SHP77 (cell line): ENCODE measurements around the gene INSIG1.

Source experiments
- DNase-seq, 2 experiments: peaks; one replicate each; lab custom pipeline; 2025; lab: John Stamatoyannopoulos, UW

Gene INSIG1

DNA sequence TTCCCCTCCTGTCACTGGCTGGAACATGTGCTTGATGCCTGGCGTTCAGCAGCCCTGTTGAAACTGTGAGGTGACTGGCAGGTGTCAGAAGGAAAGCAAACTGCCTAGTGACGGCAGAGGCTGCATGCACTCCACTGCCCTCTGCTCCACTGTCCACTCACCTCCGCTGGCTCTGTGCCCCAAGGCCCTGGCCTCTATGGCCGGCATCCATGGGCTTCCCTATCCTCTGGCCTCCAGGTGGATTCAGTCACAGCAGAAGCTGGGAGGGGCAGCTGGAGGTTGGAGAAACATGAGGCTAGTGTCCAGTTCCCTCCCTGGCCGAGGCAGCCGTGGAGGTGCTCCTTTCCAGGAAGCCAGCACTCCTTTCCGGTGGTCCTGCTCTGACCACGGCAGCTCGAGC, 31.2 kb upstream of the INSIG1 start:
- no peak for DNase-seq

DNA sequence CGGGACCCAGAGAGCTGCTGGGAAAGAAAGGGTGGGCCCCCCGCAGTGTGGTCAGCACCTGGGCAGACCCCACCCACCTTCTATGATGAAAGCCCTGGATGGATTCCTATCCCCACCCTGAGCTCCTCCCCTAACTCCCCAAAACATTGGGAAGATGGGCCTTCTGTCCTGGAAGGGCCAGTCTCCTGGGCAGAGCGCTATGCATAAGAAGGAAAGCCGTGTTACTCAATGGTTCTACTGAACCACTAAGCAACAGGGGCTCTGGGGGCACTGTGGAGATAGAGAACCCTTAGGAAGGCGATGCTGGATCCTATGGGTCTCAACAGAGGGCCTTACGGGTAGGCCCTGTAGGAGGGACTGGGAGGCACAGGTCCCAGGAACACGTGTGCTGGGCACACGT, 30.7 kb upstream of the INSIG1 start:
- DNase-seq = no peak

DNA sequence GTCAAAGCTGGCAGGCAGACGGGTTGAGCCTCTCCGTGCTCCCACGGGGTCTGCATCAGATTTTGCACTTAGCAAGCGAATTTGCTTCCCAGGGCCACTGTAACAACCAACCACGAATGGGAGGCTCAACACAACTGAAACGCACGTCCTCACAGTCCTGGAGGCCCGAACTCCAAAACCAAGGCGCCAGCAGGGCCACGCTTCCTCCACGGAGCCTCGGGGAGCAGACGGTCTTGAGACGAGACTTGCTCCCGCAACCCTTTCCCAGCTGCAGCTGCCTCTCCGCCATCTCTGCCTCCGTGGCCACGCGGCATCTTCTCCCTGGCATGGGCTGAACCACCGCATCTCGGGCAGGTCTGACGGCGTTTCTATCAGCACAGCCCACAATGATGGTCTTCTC, 30.2 kb upstream of the INSIG1 start:
- no peak for DNase-seq

DNA sequence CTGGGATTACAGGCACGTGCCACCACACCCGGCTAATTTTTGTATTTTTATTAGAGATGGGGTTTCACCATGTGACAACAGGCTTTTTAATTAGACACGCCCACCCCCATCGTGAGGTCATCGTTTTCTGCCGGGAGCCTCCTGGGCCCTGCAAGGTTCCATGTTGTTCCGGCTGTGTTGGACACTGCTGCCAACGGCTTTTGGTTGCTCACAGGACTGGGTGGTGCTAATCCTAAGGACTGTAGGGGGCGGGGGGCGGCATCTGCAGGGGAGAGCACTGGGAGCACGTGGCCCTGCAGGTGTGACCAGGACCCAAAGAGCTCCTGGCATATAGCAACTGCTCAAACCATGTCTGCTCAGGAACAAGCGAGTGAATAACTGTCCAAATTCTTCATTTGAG, 29.5 kb upstream of the INSIG1 start:
- DNase-seq = no peak

DNA sequence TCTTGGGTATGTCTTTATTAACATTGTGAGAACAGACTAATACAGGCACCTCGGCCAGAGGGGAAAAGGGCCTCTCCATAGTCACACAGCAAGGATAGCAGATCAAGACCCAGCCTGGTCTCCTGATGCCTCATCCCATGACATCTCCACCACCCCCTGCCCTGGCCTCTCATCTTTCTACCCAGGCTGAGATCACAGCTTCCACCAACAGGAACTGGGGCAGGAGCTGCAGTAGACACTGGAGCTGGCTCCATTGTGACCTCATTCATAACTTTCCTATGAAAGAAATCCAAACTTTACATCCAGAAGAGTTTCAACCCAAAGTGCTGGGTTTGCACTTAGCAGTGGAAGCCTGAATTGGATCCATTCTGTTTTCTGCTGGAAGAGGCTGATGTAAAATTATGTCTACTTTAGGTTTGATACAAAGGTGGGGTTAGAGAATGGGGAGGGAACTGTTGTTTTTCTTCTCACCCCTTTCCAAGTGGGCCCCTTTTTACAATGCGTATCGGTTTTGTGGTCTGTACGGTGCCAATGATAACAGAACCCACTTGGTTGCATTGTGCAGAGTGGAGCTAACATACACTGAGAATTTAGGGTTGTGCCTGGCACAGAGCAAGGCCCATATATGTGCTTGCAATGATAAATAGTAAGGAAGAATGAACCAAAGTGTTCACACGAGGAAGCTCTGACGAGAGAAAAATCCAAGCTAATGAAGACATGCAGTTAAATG, 28.6 kb upstream of the INSIG1 start:
- no peak for DNase-seq

DNA sequence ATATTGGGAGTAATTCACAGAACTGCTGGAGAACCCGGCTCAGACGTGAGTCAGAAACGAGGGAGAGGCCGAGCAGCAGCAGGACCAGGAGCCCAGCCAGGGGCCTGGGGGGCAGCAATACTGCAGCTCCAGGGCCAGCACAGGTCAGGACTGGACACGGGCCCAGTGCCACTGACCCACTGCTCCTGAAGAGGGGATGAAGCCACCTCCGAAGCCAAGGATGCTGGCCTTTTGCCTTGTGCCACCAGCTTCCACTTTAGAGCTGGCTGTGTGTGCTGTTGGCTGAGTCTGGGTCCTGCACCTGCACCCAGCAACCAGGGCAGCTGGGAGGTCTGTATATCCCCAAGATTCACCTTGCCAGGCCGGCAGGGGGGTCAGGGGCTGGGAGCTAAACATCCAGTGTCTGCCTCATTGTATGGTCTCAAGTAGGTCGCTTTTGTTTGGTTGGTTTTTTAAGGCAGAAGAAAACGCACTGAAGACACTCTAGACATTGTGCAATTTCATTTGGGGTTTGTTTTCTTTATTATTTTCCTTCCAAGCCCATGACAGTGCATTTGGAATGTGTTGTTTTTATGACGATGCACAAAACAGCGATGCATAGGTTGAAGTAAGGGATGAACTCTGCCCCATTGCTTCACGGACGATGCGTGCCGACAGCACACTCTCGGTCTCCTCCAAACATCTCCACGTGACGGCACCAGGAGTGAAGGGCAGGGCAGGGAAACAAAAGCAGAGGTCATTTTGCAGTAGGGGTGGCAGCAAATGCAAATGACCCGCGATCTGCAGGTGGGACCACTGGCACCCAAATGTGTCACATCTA, 27.7 kb upstream of the INSIG1 start:
- DNase-seq = no peak

DNA sequence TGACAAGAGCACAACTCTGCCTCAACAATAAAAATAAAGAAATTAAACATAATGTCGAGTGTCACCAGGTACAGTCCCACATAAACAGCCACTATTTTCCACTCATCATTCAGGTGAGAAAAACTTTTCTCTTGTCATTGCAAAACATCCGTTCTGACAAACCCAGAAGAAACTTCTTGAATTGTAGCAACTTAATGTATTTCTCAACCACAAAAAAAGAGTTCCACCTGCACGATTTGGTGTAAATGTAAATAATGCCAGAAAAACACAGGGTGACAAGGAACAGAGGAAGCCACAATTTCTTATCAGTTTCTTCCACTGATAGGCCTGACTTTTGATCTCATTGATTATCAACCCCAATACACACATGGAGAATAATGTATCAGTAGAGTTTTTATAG, 26.8 kb upstream of the INSIG1 start:
- DNase-seq = no peak

DNA sequence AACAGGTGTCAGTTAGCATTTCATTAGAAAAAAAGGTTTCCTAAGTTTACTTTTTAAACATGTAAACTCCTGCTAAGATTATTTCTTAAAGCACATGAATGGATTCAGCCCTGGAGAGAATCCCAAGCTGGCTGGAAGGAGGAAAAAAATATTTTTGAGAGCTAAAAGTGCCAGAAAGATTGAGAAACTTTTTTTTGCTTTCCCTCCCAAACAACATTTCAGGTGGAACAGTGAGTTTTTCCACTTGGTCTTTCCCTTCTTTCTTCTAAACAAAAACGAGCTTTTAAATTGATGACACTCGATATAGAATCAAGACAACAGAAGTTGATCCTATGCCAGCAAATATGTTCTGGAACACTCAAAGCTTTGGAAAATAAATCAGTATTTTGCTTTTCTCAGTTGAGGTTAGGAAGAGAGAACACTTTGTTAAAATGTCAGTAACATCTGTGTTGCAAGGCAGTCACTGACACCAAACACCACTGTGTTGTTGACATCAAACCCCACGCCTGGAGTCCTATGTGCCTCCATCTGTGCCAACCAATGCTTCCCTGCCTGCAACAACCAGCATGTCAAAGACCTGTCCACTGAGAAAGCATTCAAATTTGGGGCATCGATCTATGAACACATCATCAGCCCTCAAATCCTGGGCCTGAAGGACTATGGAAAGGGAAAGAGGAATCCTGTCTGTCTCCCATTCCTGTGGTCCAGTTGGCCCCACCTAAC, 22.9 kb upstream of the INSIG1 start:
- DNase-seq = no peak

DNA sequence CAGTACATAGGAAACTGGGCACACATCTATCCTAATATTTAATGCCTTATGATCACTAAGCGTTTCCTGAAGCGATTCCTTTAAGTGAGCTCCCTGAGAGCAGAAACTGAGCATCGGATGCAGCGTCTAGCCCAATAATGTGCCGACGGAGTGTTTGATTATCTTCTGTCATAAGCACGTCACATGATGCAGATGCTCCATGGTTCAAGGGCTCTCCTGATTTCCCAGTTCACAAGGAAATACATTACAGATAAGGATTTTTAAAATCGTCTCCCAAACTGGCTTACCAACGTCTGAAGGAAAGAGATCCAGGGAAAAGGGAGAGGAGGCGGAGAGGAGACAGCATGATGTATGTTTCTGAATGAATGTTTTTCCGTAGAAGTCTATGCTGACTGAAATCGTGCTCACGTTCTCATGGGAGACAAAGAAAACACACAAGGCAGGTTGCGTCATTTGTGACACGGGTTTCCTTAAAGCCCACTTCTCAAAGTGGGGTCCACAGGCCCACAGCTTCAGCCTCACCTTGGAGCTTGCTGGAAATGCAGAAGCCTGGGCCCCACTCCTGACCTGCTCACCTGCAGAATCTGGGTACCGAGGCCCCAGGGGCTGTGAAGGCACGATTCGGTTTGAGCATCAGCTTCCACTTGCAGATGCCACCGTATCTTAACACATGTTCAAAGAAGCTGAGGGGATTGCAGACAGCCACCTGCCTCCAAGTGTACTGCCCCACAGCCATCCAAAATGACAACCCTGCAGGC, 21.5 kb upstream of the INSIG1 start:
- no peak for DNase-seq

DNA sequence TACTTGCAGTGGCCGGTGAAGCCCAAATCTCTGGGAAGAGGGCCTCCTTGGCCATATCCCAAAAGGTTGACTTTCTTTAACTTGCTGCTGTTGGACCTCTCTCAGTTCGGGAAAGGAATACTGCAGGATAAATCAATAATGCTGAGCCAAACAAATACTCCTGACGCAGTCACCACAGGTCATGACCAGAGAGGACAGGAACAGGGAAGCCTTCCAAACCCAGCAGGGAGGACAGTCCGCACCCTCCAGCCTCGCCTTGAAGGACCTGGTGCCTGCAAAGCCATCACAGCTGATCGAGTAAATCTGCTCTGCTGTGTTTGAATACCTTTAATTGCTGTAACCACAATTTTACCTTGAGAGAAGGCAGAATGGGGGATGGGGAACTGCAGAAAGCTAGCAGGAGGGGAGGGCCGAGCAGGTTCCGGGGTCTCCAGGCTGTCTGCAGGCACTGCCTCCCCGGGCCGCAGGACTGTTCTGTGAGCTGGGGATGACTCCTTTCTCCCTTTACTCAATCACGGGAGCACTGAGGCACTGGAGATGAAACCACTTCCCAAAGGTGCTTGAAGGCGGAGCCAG, 20.8 kb upstream of the INSIG1 start:
- DNase-seq = no peak

DNA sequence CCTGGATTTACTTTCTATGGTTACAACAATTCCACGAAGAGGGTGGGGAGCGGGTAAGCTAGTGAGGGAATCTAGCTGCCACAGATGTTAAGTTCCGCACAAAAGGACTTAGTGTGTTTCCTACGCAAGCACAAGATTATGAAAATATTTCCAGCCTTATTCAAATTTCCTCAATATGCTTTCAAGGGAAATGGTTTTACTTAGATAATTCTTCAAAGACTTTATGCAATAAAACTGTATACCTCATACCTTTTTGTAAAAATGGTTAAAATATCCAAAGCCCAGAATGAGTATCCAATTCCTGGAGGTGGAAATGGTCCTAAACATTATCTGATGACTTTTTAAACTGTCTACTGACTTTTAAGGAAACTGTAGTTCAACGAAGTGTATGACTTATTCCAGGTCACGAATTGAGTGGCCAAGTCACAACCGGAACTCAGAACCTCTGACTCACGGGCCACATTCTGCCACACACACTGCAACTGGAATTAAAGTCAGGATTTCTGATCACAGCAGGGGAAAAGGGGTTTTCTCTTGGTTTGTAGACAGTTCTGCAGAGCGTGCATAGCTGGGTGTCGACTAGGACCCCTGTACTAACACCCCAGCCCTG, 20.2 kb upstream of the INSIG1 start:
- no peak for DNase-seq

DNA sequence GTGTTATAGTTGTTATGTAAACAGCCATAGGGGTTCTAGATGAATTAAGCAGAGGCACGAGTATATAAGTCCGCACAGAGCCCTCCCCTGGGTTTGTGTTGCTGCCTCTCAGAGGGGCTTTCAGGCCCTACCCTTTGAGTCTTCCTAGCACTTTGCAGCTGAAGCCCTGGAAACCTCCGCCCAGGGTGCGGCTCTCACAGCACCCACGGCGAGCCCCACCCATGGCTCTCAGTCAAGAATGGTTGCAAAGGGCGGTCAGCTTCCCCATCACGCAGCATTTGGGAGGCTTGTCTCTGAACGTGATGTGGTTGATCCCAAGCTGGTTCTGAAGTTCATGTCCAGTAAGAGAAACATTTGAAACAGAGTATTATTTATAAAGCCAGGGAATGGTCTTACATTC, 18.8 kb upstream of the INSIG1 start:
- DNase-seq = no peak

DNA sequence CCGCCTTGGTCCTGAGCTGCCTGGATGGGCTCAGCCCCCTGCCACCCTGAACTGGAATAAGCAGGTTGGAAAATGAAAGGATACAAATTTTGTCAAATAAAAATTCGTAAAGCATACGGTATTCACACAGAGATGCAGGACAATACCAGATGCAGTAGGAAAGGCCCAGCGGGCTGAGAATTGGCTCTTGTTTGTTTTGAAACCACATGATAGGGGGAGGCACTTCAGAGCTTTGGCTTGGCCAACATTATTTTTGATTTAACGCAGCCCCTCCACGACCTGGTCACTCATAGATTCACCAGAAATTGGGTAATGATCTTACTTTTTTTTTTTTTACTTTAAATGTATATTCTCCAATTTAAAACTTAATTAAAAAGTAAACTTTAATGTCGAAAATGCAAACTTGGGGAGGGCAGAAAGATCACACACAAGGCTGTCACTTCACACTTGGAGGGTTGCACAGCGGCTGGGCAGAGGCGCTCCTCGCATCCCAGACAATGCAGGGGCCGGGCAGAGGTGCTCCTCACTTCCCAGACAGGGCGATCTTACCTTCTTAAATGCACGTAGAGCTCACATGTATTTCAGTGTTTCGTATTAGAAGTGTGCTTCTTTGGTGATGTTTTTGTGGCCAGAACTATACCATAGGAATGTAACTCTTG, 17.8 kb upstream of the INSIG1 start:
- no peak for DNase-seq

DNA sequence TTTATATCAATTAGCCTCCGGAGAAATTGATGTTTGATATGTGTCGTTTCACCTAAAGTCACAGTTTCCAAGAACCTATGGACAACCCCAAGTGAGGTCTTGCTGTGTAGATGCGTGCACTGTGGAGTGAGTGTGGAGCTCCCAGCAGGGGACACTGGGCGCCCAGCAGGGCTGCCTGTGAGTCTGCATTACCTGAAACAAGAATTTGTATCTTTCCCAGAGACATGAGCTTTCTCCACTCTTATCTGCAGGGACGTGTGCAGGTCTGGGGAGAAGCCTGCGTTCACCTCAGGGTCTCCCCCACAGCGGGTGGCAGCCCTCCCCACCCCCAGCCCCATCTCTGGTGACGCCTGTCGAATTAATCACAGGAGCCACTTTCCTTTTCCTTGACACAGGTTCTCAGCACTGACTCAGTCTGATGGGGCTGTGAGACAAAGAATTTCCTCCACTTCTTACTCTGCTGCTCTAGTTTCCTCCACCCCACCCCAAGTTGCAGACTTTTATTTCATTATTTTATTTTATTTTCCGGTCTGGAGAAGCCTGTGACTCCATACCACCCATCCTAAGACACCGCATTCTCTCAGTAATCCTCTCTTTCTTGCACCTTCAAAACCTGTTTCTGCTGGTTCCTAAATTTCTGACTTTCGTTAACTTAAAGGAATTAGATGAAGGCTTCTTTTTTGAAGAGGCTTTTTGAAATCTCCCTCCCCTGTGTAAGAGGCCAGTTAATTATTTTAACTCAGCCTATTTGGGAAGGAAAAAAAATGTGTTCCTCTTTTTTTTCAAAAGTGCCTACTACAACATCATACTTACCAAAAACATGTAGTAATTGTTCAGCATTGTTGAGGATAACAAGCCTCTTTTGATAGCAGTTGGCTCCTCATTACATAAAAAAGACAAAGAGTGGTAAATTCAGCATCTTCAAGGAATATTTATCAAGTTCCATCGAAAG, 17.0 kb upstream of the INSIG1 start:
- DNase-seq = no peak

DNA sequence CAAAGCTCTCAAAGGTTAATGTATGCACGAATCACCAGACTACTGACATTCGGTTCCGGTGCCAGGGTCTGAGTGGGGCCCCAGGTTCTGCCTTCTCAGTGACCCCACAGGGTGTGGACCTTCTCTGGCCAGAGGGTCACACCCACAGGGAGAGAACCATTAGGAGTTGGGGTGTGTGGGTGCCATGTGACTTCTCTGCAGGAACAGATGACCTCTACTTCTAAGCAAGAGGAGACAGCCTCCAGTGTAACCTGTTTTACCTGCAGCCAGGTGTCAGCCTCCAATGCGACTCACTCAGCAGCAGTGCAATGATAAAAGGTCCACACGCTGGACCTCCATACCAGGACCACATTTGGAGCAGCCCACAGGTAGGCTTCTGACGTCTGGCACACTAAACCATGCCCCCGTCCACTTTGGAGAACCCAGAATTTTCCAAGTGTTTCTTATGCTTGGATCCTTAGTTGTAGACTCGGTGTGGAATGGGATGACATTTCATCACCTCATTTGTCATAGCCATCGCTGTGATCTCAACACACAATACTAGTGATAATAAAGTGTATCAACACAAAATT, 16.2 kb upstream of the INSIG1 start:
- DNase-seq = no peak

DNA sequence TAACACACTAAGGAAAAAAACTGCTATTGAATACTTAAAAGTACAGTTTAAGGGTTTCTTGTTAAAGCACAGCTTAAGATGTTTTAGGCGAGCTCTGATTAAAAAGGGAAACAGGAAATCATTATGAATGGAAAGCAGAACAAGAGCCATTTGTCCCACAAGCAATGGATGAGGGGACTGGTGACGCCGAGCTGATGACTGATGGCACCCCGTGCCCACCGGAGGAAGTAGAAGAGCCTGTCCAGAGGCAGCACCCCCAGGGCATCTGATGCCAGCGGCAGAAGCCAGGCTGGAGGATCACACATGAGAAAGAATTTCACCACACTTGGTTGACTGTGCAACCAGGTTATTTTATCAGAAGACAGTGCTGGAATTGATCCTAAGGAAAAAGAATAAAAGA, 15.0 kb upstream of the INSIG1 start:
- DNase-seq = no peak

DNA sequence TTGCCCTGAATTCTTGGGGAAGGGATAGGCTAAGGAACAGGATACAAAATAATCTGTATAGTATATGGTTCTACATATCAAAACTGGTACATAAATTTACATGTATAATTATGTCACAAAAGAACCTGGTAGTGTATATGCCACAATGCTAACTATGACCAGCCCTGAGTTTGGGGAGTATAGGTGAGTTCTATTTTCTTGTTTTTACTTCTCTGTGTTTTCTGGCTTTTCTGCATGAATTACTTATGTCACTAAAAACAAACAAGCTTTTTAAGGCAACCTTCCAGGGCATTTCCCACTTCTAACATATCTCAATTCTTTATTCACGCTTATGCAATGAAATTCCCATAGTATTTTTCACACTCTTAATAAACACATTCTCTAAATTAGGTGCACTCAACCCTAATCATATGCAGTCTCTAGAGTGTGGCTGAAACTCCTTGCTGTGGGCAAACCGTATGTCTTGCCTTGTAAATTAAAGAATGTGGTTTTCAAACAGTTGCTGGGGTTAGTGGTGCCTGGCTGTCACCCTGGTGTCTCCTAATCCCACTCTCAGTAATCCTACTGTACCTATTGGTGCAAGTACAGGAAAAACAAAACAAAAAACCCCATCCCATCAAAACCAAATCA, 14.0 kb upstream of the INSIG1 start:
- no peak for DNase-seq

DNA sequence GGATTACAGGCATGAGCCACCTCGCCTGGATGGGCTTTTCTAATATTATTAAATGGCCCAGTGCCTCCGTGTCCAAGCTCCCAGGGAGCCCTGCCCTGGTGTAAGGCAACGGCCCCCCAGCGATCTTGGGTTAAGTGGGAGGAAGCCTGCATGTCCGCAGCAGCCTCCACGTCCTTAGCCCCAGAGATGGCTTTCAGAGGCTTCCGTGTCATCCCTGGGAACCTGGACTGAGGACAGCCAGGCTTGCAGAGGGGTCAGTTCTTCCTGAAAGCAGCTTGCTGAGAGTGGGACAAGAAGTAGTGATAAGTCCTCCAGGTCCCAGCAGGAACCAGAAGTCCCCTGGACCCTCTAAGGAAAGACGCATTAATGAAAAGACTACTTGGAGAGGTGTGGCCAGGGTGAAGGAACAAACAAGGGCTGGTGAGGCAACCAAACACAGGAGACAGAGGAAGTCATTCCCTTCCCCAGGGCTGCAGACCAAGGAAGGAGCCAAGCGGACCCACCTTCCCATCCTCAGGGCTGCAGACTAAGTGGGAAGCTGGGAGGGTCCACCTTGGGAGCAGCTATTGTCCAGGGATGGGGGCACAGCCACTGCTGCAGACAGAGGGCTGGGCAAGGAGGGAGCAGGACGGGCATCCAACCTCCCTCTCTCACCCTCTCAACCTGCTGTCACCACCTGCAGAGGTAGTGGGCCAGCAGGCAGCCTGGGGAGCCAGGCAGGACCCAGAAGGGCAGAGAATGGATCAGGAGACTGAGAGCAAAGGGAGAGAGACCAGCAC, 13.0 kb upstream of the INSIG1 start:
- DNase-seq = no peak
